ENCODE results near the gene WWC2.

- TF ChIP-seq CTCF (conservative IDR thresholded peaks at IDR 0.05; ENCODE audit: low read depth in 2 of 2), result no peak
- no peak for TF ChIP-seq EZH2 (IDR thresholded peaks at IDR 0.05; ENCODE audit: low read depth, unreplicated experiment)
- no peak for TF ChIP-seq ETS1 (IDR thresholded peaks at IDR 0.05)
- no peak for TF ChIP-seq POLR2AphosphoS5 (IDR thresholded peaks at IDR 0.05; ENCODE audit: low read depth)
- no peak for TF ChIP-seq ZNF114 (CRISPR knock-in tag; IDR thresholded peaks at IDR 0.05)
- no peak for TF ChIP-seq NANOG (IDR thresholded peaks at IDR 0.05; ENCODE audit: borderline replicate concordance)
- TF ChIP-seq, protein P1, sequence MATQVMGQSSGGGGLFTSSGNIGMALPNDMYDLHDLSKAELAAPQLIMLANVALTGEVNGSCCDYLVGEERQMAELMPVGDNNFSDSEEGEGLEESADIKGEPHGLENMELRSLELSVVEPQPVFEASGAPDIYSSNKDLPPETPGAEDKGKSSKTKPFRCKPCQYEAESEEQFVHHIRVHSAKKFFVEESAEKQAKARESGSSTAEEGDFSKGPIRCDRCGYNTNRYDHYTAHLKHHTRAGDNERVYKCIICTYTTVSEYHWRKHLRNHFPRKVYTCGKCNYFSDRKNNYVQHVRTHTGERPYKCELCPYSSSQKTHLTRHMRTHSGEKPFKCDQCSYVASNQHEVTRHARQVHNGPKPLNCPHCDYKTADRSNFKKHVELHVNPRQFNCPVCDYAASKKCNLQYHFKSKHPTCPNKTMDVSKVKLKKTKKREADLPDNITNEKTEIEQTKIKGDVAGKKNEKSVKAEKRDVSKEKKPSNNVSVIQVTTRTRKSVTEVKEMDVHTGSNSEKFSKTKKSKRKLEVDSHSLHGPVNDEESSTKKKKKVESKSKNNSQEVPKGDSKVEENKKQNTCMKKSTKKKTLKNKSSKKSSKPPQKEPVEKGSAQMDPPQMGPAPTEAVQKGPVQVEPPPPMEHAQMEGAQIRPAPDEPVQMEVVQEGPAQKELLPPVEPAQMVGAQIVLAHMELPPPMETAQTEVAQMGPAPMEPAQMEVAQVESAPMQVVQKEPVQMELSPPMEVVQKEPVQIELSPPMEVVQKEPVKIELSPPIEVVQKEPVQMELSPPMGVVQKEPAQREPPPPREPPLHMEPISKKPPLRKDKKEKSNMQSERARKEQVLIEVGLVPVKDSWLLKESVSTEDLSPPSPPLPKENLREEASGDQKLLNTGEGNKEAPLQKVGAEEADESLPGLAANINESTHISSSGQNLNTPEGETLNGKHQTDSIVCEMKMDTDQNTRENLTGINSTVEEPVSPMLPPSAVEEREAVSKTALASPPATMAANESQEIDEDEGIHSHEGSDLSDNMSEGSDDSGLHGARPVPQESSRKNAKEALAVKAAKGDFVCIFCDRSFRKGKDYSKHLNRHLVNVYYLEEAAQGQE (IDR thresholded peaks at IDR 0.05; ENCODE audit: unreplicated experiment), result no peak
- no peak for TF ChIP-seq EZH2phosphoT487 (IDR thresholded peaks at IDR 0.05; ENCODE audit: unreplicated experiment)
Measured at GRCh38 chr4:183287309-183287659, 188.2 kb downstream of the WWC2 start.
